Fibroblast of the aortic adventitia (primary cell): ENCODE data around the gene BAIAP2L2. TPM values are rescaled to one million over a fixed set of nuclear protein-coding genes. Genes with fewer than 3 reads are reported as not detected.

ENCODE experiments used
- DNase-seq: peaks from one replicate; pipeline ENCODE4 v3.0.0-alpha.2; 2010; ENCODE audit warnings: low read depth
- H3K4me3 ChIP-seq: 2 replicates; pipeline ENCODE4 v1.5.1; 2011; ENCODE audit warnings: low read depth, mild to moderate bottlenecking, control low read depth, low read length, moderate library complexity
- total RNA-seq: library from RNA; depleted of rRNA; stranded (reverse); fragments of >200 nt; gene quantifications from 2 replicates; pipeline ENCODE4 v1.2.3, GENCODE V29; 2012; ENCODE audit warnings: low replicate concordance
- TF ChIP-seq, protein P1 (sequence below): IDR thresholded peaks from 2 replicates; pipeline ENCODE4 v1.5.1; 2011; ENCODE audit warnings: mild to moderate bottlenecking, low read length, control low read depth, inconsistent platforms; ENCODE audit not compliant: insufficient read depth

The BAIAP2L2 gene
- total RNA-seq, 1 donor, result 6.0 TPM

DNA sequence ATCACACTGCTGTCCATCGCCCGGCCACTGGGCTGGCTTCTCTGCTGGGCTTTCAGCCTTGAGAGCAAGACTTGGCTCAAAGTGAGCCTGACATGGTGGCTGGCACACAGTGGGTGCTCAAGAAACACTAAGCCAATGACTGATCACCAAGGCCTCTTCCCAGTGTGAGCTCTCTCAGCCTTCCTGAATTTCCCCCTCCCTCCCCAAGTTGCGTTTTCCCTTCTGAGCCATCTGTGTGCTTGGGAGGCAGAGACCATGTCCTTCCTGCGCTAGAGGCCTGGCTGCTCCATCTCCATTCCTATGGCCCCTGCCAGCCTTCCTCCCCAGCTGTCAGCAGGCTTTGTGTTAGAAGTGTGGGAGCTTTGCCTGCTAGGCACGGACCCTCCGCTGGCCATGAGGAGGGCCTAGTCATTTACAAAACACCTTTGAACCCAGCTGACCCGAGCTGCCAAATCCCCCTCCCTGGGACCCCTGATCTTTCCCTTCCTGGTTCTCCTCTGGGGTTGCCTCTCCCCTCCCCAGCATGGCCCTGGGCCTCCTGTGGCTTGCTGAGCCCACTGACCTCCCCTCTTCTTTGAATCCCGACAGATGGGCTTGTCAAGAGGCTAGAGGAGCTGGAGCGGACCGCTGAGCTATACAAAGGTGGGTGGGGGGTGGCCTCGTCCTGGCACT, 40.1 kb downstream of the BAIAP2L2 start:
- H3K4me3 ChIP-seq, result no peak overlapping the region
- no peak for DNase-seq
- TF ChIP-seq, protein P1, sequence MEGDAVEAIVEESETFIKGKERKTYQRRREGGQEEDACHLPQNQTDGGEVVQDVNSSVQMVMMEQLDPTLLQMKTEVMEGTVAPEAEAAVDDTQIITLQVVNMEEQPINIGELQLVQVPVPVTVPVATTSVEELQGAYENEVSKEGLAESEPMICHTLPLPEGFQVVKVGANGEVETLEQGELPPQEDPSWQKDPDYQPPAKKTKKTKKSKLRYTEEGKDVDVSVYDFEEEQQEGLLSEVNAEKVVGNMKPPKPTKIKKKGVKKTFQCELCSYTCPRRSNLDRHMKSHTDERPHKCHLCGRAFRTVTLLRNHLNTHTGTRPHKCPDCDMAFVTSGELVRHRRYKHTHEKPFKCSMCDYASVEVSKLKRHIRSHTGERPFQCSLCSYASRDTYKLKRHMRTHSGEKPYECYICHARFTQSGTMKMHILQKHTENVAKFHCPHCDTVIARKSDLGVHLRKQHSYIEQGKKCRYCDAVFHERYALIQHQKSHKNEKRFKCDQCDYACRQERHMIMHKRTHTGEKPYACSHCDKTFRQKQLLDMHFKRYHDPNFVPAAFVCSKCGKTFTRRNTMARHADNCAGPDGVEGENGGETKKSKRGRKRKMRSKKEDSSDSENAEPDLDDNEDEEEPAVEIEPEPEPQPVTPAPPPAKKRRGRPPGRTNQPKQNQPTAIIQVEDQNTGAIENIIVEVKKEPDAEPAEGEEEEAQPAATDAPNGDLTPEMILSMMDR, result no peak

DNA sequence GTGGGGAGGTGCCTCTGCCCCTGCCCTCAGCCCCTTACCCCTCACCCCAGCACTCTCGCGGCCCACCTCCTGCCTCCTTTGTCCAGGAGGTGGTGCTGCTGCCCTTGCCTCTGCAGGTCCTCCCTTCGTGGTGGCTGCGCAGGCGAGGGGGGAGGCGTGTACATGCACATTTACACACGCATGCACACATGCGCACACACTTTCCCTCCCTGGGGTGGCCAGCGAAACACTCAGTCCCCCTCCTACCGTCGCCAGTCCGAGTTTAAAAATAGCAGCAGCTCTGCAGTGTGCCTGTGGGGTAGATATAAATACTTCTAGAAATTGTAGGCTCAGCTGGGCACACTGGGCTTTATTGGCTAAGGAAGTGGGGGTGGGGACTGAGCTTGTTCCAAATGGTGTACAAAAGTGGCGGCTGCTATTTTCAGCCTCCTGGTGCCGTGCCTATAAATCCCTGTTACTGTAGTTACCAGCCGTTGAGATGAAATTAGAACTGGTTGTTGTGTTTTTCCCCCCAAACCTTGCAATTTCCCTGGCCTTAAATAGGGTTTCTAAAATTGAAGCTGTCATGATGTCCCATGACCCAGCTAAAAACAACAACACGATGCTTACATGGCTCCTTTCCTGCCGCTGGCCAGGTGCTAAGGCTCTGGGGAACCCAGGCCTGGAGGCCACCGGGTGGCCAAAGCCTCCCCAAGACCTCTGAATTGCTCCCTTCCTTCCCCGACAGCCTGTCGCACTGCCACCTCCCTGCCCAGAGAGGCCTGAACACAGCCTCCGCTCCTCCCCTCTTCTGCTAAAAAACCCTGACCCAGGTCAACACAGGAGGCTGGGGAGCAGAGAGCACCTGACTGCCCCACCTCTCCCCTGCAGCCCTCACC, 40.9 kb downstream of the BAIAP2L2 start:
- TF ChIP-seq, protein P1, result peak; percentile 65
- DNase-seq, result peak; percentile 55
- H3K4me3 ChIP-seq, result no peak overlapping the region

DNA sequence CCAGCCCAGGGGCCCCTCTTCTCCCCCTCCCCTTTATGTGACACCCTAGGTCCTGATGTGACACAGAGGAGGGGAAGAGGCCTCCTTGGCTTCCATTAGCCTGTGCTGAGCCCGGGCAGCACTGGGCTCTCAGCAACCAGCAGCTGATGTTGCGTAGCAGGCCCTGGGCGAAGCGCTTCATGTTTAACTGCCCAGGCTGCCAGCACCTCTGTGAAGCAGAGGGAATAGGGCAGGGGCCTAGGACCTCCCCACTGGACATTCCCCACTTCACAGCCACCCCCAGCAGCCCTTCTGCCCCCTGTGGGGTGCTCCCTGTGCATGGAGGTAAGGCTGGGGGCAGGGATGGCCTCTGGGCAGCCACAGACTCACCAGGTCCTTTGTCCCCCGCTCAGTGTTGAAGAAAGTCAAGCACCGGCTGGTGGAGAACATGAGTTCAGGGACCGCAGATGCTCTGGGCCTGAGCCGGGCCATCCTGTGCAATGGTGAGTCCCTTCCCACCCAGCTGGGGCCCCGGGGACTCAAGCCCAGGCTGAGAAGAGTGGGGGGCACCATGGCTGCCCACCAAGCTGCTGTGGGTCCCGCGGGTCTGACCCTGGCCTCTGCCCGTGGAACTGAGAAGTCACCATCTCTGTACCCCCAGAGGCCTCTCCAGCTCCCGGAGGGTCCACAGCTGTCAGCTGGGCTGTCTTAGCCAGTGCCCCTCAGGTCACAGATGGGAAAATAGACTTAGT, 41.7 kb downstream of the BAIAP2L2 start:
- TF ChIP-seq, protein P1, result no peak
- no peak overlapping the region for H3K4me3 ChIP-seq
- DNase-seq, result no peak

DNA sequence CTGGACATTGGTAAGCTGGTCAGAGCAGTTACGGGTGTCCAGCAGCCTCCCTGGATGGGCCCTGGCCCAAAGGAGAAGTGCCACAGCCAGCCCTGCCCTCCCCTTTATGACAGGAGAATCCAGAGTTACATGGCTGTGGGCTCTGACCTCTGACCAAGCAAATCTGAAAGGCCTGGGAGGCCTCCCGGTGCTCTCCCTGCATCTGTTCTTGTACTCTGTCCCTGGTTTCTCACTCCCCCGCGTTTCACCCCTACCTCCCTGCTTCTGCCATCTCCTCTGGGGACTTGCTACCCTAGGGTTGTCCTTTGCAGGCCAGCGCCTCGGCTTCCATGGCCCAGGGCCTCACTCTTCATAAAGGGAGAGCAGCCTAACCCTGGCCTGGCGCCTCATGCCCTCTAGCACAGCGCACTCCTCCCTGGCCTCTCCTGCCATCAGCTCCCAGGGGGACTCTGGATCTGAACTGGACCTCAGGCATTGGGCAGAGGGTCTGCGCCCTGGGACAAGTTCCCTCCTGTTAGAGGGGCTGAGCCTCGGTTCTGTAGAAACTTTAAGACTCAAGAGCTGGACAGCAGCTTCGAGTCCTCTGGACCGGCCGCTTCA, 42.6 kb downstream of the BAIAP2L2 start:
- H3K4me3 ChIP-seq, result no peak overlapping the region
- TF ChIP-seq, protein P1, result no peak
- no peak for DNase-seq

DNA sequence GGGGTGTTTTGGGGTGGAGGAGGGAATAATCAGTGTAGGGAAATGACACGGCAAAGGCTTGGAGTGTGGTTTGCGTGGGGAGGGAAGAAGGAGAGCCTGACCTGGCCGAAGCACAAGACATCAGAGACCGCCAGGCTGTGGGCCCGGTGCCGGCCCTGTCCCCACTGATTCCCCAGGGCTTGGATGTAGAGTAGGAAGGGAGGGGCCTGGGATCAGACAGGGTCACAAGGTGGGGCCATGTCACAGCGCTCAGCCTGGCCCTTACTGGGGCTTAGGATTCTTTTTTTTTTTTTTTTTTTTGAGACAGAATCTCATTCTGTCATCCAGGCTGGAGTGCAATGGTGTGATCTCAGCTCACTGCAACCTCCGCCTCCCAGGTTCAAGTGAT, 43.5 kb downstream of the BAIAP2L2 start:
- TF ChIP-seq, protein P1, result no peak
- DNase-seq, result peak; percentile 11
- no peak overlapping the region for H3K4me3 ChIP-seq

DNA sequence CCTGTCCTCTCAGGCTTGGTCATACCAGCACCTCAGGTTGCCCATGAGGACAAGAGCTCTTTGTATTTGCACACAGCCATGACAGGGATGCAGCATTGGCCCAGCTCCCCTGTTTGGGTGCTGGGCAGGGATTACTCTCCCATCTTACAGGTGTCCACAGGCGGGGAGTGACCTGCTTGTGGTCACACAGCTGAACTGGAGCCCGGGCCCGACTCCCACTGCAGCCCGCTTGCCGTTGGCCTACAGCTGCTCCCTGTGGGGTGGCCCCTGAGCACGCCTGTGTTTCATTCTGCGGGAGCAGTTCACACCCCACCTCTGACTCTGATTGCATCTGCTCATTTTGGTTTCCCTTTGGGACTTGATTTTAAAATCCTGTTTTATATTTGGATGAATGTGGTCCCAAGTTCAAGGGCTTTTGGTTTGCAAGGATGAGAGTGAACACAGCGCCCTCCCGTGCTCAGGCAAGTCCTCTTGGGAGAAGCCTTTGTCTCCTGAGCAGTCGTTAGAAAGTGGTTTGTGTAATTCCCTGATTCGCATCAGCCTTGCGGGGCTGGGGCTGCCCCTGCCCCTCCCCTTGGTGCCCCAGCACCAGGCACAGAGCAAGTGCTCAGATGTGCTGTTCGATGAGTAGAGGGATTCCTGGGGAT, 44.0 kb downstream of the BAIAP2L2 start:
- no peak overlapping the region for H3K4me3 ChIP-seq
- TF ChIP-seq, protein P1, result peak; percentile 32
- DNase-seq, result peak; percentile 15
